LHCN-M2 (cell line): ENCODE data around the gene UBL5. TPM values are rescaled to one million over a fixed set of nuclear protein-coding genes. Genes with fewer than 3 reads are reported as not detected.
"Not testable (repeated sequence)": the region's sequence is repeated elsewhere in the genome, so short reads cannot be mapped to it uniquely, and the experiment has no call there.

Experiments
- DNase-seq: peaks from one replicate; pipeline ENCODE4 v3.0.0-alpha.2; 2012; ENCODE audit warnings: low read depth
- polyA plus RNA-seq: library from polyadenylated mRNA; unstranded; fragments of >200 nt; gene quantifications from one replicate; pipeline ENCODE4 v1.2.1, GENCODE V29; 2012; ENCODE audit warnings: missing spikeins
- total RNA-seq: library from RNA; depleted of rRNA; stranded (reverse); fragments of >200 nt; gene quantifications from 2 replicates; pipeline ENCODE4 v1.2.3, GENCODE V29; 2014; rRNA removed

UBL5 gene
- 493 and 627 TPM in 2 replicates for total RNA-seq
- 856 TPM for polyA plus RNA-seq

DNA sequence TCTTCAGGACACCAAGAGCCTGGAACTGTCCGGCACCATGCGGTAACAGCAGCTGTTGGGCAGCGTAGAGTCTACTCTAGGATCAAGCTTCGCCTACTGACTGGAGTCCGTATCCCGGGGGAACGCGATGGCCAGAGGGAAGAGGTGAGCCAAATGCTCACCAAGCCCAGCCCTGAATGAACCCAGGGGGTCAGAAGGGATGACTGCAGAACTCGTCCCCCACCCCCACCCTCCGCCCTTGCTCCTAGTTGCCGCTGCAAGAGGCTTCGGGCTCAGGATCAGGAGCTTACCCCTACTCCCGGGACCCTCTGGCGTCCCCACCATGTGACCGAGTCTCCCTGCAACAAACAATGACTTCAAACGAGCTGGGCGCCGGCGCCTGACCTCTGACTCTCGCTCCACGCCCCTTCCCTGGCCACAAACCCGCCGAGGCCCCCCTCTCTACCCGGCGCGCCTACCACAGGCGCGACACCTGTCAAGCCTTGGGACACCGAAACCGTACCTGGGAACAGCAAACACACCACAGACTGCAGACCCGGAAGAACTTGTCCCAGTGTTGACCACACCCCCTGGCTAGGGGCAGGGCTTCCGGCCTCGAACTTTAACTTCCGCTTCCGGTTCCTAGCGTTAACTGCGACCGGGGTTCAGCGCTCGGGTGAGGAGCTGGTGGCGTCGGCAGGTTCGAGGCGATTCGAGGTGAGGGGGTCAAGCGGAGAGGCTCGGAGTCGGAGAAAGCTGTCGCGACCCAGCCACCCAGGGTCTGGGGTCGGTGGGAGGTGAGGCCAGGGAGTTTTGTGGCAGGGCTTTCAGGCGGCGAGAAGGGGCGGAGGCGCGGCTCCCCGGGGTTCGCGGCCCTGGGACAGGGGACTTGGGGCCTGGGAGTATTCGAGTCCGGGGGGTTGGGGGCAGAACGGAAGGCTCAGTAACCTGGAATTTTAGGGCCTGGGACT lies at the start of gene UBL5:
UBL5 (plus strand) TSS at position 630 of the 950 bp plus-strand sequence. CDS start 420 bp downstream, outside the sequence.
- DNase-seq: peak; percentile 79

DNA sequence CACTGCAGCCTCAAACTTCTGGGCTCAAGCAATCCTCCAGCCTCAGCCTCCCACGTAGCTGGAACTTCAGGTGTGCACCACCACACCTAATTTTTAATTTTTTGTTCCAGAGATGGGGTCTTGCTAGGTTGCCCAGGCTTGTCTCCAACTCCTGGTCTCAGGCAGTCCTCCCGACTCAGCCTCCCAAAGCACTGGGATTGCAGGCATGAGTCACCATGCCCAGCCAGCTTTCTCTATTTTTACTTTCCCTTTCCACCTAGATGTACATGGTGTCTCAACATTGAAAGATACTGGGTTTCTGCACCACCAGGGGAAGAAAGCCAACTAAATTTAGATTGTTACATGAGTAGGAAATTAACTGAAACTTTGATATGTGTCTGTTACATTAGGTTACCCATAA lies 45.4 kb upstream of the UBL5 start:
- DNase-seq: peak; percentile 20

DNA sequence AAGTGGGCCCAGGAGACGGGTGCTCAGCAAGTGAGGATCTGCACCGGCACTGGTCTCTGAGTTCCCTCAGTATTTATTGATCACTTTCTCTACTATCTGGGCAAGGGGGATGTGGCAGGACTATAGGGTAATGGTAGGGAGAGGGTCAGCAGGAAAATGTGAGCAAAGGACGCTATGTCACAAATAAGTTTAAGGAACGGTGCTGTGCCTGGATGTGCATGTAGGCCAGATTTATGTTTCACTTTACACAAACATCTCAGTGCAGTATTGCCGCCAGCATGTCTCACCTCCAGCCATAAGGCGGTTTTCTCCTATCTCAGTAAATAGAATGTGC lies 43.6 kb upstream of the UBL5 start:
- DNase-seq: not testable (repeated sequence)

DNA sequence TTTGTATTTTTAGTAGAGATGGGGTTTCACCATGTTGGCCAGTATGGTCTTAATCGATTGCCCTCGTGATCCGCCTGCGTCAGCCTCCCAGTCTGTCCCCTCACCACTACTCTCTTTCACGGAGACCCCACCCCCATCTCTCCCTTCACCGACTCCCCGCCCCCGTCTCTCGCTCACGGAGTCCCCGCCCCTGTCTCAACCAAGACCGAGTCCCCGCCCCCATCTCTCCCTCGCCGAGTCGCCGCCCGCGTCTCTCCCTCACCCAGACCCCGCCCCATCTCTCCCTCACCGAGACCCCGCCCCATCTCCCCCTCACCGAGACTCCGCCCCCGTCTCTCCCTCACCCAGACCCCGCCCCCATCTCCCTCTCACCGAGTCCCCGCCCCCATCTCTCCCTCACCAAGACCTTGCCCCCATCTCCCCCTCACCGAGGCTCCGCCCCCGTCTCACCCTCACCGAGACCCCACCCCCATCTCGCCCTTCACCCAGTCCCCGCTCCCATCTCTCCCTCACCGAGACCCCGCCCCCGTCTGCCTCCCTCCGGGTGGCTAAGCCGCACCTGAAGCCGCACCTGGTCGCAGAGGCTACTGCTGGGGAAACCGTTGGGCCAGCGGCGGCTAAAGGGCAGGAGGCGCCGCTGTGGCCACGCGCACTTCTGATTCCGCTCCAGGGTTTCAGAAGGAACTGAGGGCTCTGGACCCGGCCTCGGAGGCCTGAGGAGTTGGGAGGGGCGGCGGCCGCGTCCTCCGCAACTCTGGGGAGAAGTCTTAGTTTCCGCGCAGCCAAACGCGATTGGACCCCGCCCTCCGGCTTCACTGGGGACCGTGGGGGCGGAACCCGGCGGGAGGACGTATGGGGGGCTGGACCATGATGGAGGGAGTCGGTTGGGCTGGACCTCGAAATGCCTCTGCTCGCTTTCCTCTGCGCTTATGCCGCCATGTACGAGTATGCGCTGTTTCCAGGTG lies 42.1 kb upstream of the UBL5 start:
- peak; percentile 86 for DNase-seq

DNA sequence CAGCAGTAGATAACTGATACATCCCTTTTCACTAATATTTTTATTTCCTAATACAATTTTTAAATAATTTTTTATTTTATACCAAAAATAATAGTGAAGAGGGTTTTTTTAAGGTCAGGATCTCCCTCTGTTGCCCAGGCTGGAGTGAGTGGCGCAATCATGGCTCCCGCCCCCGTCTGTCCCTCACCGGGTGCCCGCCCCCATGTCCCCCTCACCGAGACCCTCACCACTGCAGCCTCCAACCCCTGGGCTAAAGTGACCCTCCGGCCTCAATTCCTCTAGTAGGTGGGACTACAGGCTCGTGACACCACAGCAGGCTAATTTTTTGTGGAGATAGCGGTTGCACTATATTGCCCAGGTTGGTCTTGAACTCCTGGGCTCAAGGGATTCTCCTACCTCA lies 41.4 kb upstream of the UBL5 start:
- no peak for DNase-seq

DNA sequence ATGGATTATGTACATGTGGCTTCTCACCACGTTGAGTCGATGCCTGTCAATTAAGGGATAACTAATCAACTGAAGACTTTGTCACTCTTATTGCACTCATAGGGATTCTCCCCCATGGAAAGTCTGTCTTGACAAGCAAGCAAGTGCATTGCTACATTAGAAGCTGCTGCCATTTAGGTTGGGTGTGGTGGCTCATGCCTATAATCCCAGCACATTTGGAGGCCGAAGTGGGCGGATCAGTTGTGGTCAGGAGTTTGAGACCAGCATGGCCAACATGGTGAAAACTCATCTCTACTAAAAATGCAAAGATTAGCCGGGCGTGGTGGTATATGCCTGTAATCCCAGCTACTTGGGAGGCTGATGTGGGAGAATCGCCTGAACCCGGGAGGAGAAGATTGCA lies 40.9 kb upstream of the UBL5 start:
- DNase-seq: no peak

DNA sequence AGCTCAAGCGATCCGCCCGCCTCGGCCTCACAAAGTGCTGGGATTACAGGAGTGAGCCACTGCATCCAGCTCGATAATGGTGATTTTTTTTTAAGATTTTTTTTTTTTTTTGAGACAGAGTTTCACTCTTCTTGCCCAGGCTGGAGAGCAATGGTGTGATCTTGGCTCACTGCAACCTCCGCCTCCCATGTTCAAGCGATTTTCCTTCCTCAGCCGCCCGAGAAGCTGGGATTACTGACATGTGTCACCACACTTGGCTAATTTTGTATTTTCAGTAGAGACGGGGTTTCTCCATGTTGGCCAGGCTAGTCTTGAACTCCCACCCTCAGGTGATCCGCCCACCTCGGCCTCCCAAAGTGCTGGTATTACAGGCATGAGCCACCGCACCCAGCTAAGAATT lies 39.1 kb upstream of the UBL5 start:
- not testable (repeated sequence) for DNase-seq

DNA sequence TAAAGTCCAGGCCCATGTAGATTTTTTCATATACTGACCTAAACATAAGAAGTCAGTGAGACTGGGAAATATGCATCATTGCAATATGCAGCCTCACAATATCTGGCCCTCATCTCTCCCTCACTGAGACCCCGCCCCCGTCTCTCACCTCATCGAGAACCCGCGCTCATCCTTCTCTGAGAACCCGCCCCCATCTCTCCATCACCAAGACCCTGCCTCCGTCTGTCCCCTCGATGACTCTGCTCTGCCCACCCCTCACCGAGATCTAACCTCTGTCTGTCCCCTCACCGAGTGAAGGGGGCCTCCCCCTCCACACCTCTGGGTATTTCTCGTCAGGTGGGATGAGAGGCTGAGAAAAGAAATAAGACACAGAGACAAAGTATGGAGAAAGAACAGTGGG lies 38.7 kb upstream of the UBL5 start:
- no peak for DNase-seq

DNA sequence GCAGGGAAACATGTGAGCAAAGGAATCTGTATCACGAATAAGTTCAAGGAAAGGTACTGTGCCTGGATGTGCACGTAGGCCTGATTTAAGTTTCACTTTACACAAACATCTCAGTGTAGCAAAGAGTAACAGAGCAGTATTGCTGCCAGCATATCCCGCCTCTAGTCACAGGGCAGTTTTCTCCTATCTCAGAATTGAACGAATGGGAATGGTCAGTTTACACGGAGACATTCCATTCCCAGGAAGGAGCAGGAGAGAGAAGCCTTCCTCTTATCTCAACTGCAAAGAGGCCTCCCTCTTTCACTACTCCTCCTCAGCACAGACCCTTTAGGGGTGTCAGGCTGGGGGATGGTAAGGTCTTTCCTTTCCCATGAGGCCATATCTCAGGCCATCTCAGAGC lies 38.1 kb upstream of the UBL5 start:
- not testable (repeated sequence) for DNase-seq

DNA sequence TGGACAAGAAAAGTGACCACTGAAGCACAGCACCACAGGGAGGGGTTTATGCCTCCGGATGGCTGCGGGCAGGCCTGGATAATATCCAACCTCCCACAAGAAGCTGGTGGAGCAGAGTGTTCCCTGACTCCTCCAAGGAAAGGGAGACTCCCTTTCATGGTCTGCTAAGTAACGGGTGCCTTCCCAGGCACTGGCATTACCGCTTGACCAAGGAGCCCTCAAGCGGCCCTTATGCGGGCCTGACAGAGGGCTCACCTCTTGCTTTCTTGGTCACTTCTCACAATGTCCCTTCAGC lies 36.7 kb upstream of the UBL5 start:
- DNase-seq: not testable (repeated sequence)

DNA sequence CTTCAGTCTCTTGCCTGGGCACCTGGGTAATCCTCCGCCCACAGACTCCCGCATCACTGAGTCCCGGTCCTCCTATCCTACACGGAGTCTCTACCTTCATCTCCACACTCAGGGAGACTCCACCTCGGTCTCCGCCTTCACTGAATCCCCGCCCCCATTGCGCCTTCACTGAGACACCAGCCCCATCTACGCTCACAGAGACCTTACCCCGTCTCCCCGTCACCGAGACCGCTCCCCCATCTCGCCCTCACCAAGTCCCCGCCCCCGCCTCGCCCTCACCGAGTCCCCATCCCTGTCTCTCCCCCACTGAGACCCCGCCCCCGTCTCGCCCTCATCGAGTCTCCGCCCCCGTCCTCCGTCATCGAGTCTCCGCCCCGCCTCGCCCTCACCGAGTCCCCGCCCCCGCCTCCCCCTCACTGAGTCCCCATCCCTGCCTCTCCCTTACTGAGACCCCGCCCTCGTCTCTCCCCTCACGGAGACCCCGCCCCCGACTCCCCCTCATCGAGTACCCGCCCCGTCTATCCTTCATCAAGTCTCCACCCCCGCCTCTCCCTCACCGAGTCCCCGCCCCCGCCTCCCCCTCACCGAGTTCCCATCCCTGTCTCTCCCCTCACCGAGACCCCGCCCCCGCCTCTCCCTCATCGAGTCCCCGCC lies 36.0 kb upstream of the UBL5 start:
- peak; percentile 88 for DNase-seq

DNA sequence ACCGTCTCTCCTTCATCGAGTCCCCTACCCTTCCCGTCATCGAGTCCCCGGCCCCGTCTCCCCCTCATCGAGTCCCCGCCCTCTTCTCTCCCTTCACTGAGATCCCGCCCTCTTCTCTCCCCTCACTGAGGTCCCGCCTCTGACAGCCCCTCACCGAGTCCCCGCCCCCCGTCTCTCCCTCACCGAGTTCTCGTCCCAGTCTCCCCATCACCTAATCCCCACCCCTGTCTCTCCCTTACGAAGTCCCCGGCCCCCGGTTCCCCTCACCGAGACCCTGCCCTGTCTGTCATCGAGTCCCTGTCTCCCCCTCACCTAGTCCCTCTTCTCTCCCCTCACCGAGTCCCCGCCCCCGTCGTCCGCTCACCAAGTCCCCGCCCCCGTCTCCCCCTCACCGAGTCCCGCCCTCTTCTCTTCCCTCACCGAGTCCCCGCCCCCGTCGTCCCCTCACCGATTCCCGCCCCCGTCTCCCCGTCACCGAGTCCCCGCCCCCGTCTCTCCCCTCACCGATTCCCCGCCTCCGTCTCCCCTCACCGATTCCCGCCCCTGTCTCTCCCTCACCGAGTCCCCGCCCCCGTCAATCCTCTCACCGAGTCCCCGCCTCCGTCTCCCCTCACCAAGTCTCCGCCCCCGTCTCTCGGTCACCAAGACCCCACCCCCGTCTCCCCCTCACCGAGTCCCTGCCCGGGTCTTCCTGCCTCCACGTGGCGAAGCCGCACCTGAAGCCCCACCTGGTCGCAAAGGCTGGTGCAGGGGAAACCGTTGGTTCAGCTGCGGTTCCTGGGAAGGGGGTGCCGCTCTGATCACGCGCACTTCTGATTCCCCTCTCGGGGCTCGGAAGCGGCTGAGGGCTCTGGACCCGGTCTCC lies 35.3 kb upstream of the UBL5 start:
- peak; percentile 72 for DNase-seq

DNA sequence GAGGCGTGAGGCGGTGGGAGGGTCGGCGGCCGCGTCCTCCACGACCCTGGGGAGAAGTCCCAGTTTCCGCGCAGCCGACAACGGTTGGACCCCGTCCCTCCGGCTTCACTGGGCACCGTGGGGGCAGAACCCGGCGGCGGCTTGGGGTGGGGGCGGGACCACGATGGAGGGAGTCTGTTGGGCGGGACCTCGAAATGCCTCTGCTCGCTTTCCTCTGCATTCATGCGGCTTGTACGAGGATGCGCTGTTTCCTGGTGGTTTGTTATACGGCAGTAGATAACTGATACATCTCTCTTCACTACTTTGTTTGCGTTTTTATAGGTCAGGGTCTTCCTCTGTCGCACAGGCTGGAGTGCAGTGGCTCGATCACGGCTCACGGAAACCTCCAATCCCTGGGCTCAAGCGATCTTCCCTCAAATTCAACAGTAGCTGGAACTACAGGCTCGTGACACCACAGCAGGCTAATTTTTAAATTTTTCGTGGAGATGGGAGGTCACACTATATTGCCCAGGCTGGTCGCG lies 34.6 kb upstream of the UBL5 start:
- DNase-seq: no peak

DNA sequence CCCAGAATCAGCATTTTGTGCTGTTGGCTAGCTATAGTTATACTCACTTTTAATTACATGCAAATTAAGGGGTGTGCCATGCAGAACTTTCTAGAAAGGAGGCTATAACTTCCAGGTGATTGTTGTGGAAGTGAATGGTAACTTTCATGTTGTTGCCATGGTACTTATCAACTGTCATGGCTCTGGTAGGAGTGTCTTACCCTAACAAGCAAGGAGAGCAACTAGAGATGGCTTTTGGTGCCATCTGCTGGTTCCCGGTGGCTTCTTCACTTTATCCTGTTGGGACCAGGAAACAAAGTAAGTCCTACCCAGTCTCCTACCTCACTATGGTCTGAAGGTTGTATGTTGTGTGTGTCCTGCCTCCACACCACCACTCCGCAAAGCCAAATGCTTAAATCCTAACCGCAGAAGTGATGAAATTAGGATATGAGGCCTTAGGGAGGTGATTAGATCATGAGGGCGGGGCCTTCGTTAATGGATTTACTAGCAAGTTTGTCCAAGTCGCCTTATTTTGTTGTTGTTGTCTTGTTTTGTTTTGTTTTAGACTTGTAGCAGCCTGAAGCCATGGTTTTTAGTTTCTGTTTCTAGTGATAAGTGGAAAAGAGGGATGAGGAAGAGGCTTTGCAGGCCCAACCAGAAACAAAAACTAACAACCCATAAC lies 31.5 kb upstream of the UBL5 start:
- DNase-seq: peak; percentile 88

DNA sequence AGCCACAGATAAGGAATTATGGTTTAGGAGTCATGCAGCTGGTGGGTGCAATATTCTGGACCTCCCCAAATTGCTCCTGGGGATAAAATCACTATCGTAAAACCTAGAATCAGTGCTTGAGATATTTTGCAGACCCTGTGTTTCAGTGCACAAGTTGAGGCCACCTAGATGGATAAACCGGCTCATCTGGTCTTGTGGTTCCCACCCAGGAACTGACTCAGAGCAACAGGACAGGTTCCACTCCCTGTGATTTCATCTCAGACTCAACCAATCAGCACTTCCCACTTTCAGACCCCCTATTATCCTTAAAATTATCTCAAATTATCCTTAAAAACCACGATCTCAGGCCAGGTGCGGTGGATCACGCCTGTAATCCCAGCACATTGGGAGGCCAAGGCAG lies 29.8 kb upstream of the UBL5 start:
- no peak for DNase-seq

DNA sequence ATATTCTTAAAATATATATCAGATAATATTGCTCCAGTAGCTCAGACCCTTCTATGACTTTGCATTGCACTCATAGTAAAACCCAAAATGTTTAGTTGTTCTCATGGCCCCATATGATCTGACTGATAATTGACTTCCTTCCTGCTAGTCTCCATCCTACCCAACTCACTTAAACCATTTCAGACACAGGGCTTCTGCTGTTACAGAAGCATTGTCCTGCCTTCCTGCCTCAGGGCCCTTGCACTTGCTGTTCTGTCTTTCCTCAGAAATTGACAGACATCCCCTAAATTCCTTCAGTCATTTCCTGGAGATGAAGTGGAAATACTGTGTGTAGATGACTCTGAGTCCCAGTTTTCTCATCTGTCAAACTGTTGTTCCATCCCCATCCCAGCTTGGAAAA lies 28.6 kb upstream of the UBL5 start:
- DNase-seq: no peak

DNA sequence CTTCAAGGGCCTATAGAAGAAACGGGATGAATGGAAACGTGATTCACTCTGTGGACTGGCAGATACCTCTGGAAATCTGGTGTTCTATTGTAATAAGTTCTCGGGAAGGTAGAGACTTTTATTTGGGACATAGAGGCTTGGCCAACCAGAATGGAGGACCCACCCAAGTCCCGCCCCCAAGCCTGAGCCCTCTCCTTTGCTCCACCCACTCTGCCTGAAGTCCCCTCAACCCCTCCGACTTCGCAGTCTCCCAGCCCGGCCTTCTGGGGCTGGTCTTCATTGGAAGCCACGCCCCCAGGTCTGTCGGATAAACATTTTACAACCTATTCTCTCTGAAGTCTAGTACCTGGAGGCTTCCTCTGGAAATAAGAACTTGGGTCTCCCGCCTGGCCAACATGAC lies 25.7 kb upstream of the UBL5 start:
- DNase-seq: no peak

DNA sequence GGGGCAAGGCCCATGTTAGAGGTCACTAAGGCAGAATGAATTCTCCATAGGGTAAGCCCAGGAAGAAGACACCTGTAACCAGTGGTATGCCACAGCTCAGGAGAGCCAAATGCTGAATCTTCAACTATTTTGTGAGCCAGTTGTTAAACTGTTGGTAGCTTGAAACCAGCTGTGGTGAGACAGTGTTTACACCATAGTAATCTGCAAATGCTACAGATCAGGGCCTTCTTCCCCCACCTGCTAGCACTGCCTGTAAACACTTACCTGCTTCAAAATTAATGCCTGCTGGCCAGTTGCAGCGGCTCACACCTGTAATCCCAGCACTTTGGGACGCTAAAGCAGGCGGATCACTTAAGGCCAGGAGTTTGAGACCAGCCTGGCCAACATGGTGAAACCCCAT lies 20.9 kb upstream of the UBL5 start:
- no peak for DNase-seq

DNA sequence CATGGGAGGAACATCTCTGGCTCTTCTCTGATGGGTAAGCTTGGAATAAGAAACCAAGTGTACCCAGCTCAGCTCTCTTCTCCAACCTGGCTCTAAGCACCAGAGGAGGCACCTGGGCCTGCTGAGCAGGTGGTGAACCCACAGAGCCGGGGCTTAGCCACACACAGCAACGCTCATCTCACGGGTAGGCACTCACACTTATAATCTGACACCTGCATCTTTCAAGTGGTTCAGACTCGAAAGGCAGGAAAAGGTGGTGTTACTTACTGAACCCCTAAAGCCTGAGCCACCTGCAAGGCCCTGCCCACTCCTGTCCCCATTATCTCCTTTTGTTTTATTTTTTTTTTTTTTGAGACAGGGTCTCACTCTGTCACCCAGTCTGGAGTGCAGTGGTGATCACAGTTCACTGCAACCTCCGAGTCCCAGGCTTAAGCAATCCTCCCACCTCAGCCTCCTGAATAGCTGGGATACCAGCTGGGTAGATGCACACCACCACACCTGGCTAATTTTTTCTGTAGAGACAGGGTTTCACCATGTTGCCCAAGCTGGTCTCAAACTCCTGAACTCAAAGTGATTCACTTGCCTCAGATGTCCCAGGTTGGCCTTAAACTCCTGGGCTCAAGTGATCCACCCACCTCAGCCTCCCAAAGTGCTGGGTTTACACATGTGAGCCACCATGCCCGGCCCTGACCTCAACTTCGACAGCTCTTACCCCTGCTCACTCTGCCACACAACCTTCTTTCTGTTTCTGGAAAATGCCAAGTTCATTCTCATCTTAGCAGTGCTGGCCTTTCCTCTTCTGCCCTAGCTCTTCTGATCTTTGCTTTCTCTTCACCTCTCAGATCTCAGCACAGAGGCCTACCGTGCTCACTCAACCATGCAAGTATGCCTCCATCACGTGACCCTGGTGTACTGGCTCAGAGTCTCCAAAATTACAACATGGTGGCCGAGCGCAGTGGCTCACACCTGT lies 18.6 kb upstream of the UBL5 start:
- no peak for DNase-seq
